A673 (cell line): ENCODE results near the gene OTULINL. TPM values are rescaled to one million over a fixed set of nuclear protein-coding genes. Genes with fewer than 3 reads are reported as not detected.

Experiments
- BruUV-seq: library from RNA; stranded (reverse); fragments of 400-500 nt; replicated peaks from 2 replicates; lab custom pipeline; 2021; lab: Mats Ljungman, UMichigan
- CTCF ChIA-PET: fragments of 300-600 bp; sonication (Branson Sonifier 250); formaldehyde crosslinking; loops from one replicate; lab custom pipeline; 2022; ENCODE audit warnings: antibody characterized with exemption; lab: Charles Lee
- POLR2A ChIA-PET: fragments of 300-600 bp; sonication (Branson Sonifier 250); formaldehyde crosslinking; loops from one replicate; lab custom pipeline; 2022; ENCODE audit warnings: antibody characterized with exemption; ENCODE audit not compliant: low non-redundant PET; lab: Charles Lee
- DNase-seq: peaks from one replicate; pipeline ENCODE4 v3.0.0-alpha.2; 2015; ENCODE audit warnings: low spot score
- H3K27ac ChIP-seq: fragments of 200-600 bp; sonication (generic); 2 replicates; pipeline ENCODE4 v1.5.1; 2016; ENCODE audit warnings: mixed run types, low read depth, mild to moderate bottlenecking, mixed read lengths, antibody characterized with exemption, low read length; ENCODE audit not compliant: poor library complexity, severe bottlenecking
- H3K27me3 ChIP-seq: fragments of 200-600 bp; sonication (generic); replicated peaks from 2 replicates; pipeline ENCODE4 v1.6.1; 2017; ENCODE audit warnings: mixed run types, low read depth, mild to moderate bottlenecking, mixed read lengths, antibody characterized with exemption, low read length; ENCODE audit not compliant: insufficient read depth, poor library complexity
- H3K36me3 ChIP-seq: fragments of 200-600 bp; sonication (generic); 2 replicates; pipeline ENCODE4 v1.6.1; 2016; ENCODE audit warnings: mixed run types, mild to moderate bottlenecking, mixed read lengths, antibody characterized with exemption, low read length; ENCODE audit not compliant: insufficient read depth, poor library complexity, severe bottlenecking
- H3K4me1 ChIP-seq: fragments of 200-600 bp; sonication (generic); 2 replicates; pipeline ENCODE4 v1.6.1; 2017; ENCODE audit warnings: mixed run types, mild to moderate bottlenecking, mixed read lengths, antibody characterized with exemption, low read length; ENCODE audit not compliant: insufficient read depth, poor library complexity, severe bottlenecking
- H3K4me3 ChIP-seq: fragments of 200-600 bp; sonication (generic); 2 replicates; pipeline ENCODE4 v1.5.1; 2016; ENCODE audit warnings: low read depth, mixed run types, mild to moderate bottlenecking, mixed read lengths, low read length; ENCODE audit not compliant: poor library complexity, severe bottlenecking
- H3K9me3 ChIP-seq: fragments of 200-600 bp; sonication (generic); 2 replicates; pipeline ENCODE4 v1.6.1; 2016; ENCODE audit warnings: mixed run types, low read depth, mild to moderate bottlenecking, mixed read lengths, antibody characterized with exemption, low read length; ENCODE audit not compliant: poor library complexity, severe bottlenecking
- EZH2 ChIP-seq: fragments of 200-600 bp; sonication (generic); IDR thresholded peaks from 2 replicates; pipeline ENCODE4 v1.6.1; 2017; ENCODE audit warnings: borderline replicate concordance, low read depth, mild to moderate bottlenecking, mixed read lengths, antibody characterized with exemption, low read length; ENCODE audit not compliant: poor library complexity, severe bottlenecking
- intact Hi-C: fragments of 100-400 bp; cut with micrococcal nuclease; formaldehyde crosslinking; loops from one replicate; pipeline ENCODE4 v1.10.0; 2022; ENCODE audit not compliant: unreplicated experiment
- total RNA-seq: library from RNA; stranded (reverse); gene quantifications from 2 replicates; pipeline ENCODE4 v1.2.3, GENCODE V29; 2021
- TF ChIP-seq, protein P1 (sequence below): fragments of 300-800, 200-600 bp; sonication (generic); conservative IDR thresholded peaks from 2 replicates; pipeline ENCODE4 v1.5.1; 2017; ENCODE audit warnings: low read depth, mild to moderate bottlenecking, antibody characterized with exemption, low read length, moderate library complexity, mixed read lengths

OTULINL gene
- total RNA-seq, 1 experiment from 2014 or later = 0.13 TPM

- intact Hi-C loops = no loop called here
Observed at GRCh38 chr5:14577079-14577725, 4.4 kb upstream of the OTULINL start.

DNA sequence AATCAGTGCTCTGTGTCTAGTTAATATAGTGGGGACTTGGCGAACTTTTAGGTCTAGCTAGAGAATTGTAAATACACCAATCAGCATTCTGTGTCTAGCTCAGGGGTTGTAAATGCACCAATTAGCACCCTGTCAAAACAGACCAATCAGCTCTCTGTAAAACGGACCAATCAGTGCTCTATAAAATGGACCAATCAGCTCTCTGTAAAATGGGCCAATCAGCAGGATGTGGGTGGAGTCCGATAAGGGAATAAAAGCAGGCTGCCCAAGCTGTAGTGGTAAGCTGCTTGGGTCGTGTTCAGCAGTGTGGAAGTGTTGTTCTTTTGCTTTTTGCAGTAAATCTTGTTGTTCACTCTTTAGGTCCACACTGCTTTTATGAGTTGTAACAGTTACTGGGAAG lies 3.6 kb upstream of the OTULINL start:
- Histone ChIP-seq H3K27ac (no peak overlapping the region), H3K9me3 (no peaks in the 10 kb centered on the region), H3K36me3 (no peaks in the 10 kb centered on the region), H3K4me1 (peaks cover 20% of the 10 kb centered on the region), H3K4me3 (no peak overlapping the region), H3K27me3 (peaks cover 29% of the 10 kb centered on the region)
- intact Hi-C loops = no loop called here
- POLR2A ChIA-PET = no interaction called here
- DNase-seq = no peak
- BruUV-seq = no TSS peak
- CTCF ChIA-PET = no interaction called here
- TF ChIP-seq, protein P1, sequence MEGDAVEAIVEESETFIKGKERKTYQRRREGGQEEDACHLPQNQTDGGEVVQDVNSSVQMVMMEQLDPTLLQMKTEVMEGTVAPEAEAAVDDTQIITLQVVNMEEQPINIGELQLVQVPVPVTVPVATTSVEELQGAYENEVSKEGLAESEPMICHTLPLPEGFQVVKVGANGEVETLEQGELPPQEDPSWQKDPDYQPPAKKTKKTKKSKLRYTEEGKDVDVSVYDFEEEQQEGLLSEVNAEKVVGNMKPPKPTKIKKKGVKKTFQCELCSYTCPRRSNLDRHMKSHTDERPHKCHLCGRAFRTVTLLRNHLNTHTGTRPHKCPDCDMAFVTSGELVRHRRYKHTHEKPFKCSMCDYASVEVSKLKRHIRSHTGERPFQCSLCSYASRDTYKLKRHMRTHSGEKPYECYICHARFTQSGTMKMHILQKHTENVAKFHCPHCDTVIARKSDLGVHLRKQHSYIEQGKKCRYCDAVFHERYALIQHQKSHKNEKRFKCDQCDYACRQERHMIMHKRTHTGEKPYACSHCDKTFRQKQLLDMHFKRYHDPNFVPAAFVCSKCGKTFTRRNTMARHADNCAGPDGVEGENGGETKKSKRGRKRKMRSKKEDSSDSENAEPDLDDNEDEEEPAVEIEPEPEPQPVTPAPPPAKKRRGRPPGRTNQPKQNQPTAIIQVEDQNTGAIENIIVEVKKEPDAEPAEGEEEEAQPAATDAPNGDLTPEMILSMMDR = no peak
- no peak for TF ChIP-seq EZH2

More at GRCh38 chr5:14577079-14577725, 4.4 kb upstream of the OTULINL start:
- no peak for TF ChIP-seq EZH2
- TF ChIP-seq, protein P1 = no peak
- Histone ChIP-seq H3K27me3 (peaks cover 21% of the 10 kb centered on the region), H3K4me1 (peaks cover 16% of the 10 kb centered on the region), H3K4me3 (no peak overlapping the region), H3K9me3 (no peaks in the 10 kb centered on the region), H3K27ac (no peak overlapping the region), H3K36me3 (no peaks in the 10 kb centered on the region)
- ChIA-PET CTCF (no interaction called here), POLR2A (no interaction called here)
- DNase-seq = no peak
- BruUV-seq = no TSS peak

- no peak for DNase-seq
- CTCF ChIA-PET = no interaction called here
- intact Hi-C loops = no loop called here
- Histone ChIP-seq H3K36me3 (no peaks in the 10 kb centered on the region), H3K9me3 (no peaks in the 10 kb centered on the region), H3K27me3 (peaks cover 42% of the 10 kb centered on the region), H3K4me1 (peaks cover 20% of the 10 kb centered on the region), H3K27ac (no peak overlapping the region), H3K4me3 (no peak overlapping the region)
- POLR2A ChIA-PET = no interaction called here
- TF ChIP-seq EZH2 = no peak
- TF ChIP-seq, protein P1 = no peak
- BruUV-seq = no TSS peak
Observed at GRCh38 chr5:14579246-14579645, 2.3 kb upstream of the OTULINL start.
